Neural progenitor cell (in vitro differentiated cells): ENCODE data around the gene CYP3A5.

ENCODE experiments used
- CTCF ChIP-seq: fragments of 200-600 bp; sonication (generic); IDR thresholded peaks from 2 replicates; pipeline ENCODE4 v1.5.1; 2017; ENCODE audit warnings: antibody characterized with exemption, mild to moderate bottlenecking
- EZH2 ChIP-seq: fragments of 200-600 bp; sonication (generic); IDR thresholded peaks from 2 replicates; pipeline ENCODE4 v1.6.1; 2017; ENCODE audit warnings: antibody characterized with exemption, mild to moderate bottlenecking, moderate library complexity

- TF ChIP-seq CTCF = no peak
- no peak for TF ChIP-seq EZH2
These were observed 55.3 kb downstream of the CYP3A5 start for GRCh38 chr7:99624484-99624883.
